ENCODE results near the gene CREBL2.

The CREBL2 gene

DNA sequence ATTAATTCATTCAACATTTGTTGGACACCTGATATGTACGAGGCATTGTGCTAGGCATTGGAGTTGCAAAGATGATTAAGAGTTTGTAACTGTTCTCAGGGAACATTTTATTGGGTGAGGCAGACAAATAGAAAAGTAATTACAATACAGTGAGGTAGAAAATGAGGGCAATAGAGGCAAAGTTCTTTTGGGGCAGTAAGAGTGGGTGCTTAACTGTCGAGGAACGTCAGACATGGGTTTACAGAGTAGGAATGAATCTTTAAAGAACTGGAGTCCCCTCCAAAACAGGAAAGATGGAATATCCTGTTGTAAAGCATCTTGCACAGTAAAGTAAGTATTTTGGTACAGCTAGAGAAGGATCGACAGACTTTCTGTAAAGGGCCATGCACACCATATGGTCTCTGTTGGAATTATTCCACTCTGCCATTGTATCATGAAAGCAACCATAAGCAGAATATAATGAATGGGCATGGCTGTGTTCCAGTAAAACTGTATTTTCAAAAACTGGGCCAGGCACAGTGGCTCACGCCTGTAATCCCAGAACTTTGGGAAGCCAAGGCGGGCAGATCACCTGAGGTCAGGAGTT is 9.1 kb downstream of the CREBL2 start:
- no peaks in the 10 kb centered on the region for H3K79me2 ChIP-seq (ENCODE audit: insufficient read depth, low read length)
- H3K27me3 ChIP-seq (ENCODE audit: insufficient read depth, low read length), result no peaks in the 10 kb centered on the region
- H3F3A ChIP-seq (ENCODE audit: insufficient read depth, low read length), result no peaks in the 10 kb centered on the region
- H2AFZ ChIP-seq (ENCODE audit: low read length), result no peak overlapping the region
- no peaks in the 10 kb centered on the region for H3K9me2 ChIP-seq (ENCODE audit: low read depth, low read length)
- H3K9me3 ChIP-seq (ENCODE audit: low read length), result no peaks in the 10 kb centered on the region
- H3K9ac ChIP-seq (ENCODE audit: low read length), result no peak overlapping the region
- no peak overlapping the region for H3K27ac ChIP-seq (ENCODE audit: low read depth, low read length, poor library complexity, severe bottlenecking)
- H3K4me2 ChIP-seq (ENCODE audit: low read length), result no peak overlapping the region
- TF ChIP-seq, protein P1, sequence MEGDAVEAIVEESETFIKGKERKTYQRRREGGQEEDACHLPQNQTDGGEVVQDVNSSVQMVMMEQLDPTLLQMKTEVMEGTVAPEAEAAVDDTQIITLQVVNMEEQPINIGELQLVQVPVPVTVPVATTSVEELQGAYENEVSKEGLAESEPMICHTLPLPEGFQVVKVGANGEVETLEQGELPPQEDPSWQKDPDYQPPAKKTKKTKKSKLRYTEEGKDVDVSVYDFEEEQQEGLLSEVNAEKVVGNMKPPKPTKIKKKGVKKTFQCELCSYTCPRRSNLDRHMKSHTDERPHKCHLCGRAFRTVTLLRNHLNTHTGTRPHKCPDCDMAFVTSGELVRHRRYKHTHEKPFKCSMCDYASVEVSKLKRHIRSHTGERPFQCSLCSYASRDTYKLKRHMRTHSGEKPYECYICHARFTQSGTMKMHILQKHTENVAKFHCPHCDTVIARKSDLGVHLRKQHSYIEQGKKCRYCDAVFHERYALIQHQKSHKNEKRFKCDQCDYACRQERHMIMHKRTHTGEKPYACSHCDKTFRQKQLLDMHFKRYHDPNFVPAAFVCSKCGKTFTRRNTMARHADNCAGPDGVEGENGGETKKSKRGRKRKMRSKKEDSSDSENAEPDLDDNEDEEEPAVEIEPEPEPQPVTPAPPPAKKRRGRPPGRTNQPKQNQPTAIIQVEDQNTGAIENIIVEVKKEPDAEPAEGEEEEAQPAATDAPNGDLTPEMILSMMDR (IDR thresholded peaks at IDR 0.05; ENCODE audit: low read length), result no peak
- TF ChIP-seq EZH2 (IDR thresholded peaks at IDR 0.05; ENCODE audit: borderline replicate concordance, low read length), result no peak
- H3K36me3 ChIP-seq (ENCODE audit: insufficient read depth, low read length), result no peaks in the 10 kb centered on the region
- peaks cover 13% of the 10 kb centered on the region for H3K4me1 ChIP-seq (ENCODE audit: insufficient read depth, low read length, severe bottlenecking)
- no peak overlapping the region for H3K4me3 ChIP-seq (ENCODE audit: low read depth, low read length, poor library complexity, severe bottlenecking)
- no peaks in the 10 kb centered on the region for H4K20me1 ChIP-seq (ENCODE audit: insufficient read depth, low read length)

DNA sequence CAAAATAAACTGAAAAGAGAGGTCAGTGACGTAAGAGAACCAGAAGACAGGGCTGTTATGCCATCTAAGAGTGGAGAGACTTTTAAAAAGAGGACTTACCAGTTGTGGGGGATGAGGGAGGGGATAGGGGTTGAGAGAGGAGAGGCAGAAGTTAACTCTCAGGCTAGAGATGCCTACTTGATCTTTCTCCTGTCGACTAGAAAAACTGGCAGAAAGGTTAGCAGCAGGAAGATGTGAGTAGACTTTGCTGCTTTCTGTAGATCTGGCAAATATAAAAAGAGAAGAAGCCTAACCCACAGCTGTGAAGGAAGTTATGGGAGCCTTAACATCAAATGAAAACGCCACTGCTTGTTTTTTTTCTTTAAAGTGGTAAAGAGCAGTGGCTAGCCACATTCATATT is 10.7 kb downstream of the CREBL2 start:
- peak overlapping the region; percentile 23 for H3K27ac ChIP-seq (ENCODE audit: low read depth, low read length, poor library complexity, severe bottlenecking)
- no peaks in the 10 kb centered on the region for H3K27me3 ChIP-seq (ENCODE audit: insufficient read depth, low read length)
- no peaks in the 10 kb centered on the region for H3K9me3 ChIP-seq (ENCODE audit: low read length)
- H2AFZ ChIP-seq (ENCODE audit: low read length), result no peak overlapping the region
- no peak overlapping the region for H3K4me3 ChIP-seq (ENCODE audit: low read depth, low read length, poor library complexity, severe bottlenecking)
- TF ChIP-seq EZH2 (IDR thresholded peaks at IDR 0.05; ENCODE audit: borderline replicate concordance, low read length), result no peak
- TF ChIP-seq, protein P1 (IDR thresholded peaks at IDR 0.05; ENCODE audit: low read length), result no peak
- H3K9me2 ChIP-seq (ENCODE audit: low read depth, low read length), result no peaks in the 10 kb centered on the region
- H3K9ac ChIP-seq (ENCODE audit: low read length), result no peak overlapping the region
- no peaks in the 10 kb centered on the region for H4K20me1 ChIP-seq (ENCODE audit: insufficient read depth, low read length)
- H3K36me3 ChIP-seq (ENCODE audit: insufficient read depth, low read length), result no peaks in the 10 kb centered on the region
- H3K79me2 ChIP-seq (ENCODE audit: insufficient read depth, low read length), result no peaks in the 10 kb centered on the region
- no peak overlapping the region; the same call in 1 of the 2 replicates for H3K4me2 ChIP-seq (ENCODE audit: low read length)
- H3F3A ChIP-seq (ENCODE audit: insufficient read depth, low read length), result no peaks in the 10 kb centered on the region
- H3K4me1 ChIP-seq (ENCODE audit: insufficient read depth, low read length, severe bottlenecking), result peaks cover 13% of the 10 kb centered on the region

DNA sequence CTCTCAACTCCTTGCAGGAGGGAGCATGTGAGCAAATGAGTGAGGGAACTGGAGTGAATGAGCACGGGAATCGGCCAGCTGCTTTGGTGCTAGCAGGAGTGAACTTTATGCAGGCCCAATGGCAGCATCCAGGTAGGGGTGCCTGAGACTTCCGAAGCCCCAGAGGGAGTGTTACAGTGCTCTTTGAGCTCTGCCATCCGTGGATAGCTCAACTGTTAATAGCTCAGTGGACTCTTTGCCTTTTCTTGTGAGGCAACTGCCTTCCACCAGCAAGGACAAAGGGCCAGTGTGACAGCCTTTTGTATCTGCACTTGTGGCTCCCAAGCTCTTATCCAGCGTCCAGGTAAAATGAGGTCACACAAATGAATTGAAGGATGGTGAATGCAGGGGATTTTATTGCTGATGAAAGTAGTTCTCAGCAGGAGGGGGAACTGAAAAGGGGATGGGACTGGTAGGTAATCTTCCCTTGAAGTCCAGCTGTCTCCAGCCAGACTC is 12.9 kb downstream of the CREBL2 start:
- no peaks in the 10 kb centered on the region for H3K9me2 ChIP-seq (ENCODE audit: low read depth, low read length)
- H3K36me3 ChIP-seq (ENCODE audit: insufficient read depth, low read length), result no peaks in the 10 kb centered on the region
- no peak overlapping the region for H3K9ac ChIP-seq (ENCODE audit: low read length)
- peaks cover 13% of the 10 kb centered on the region for H3K4me1 ChIP-seq (ENCODE audit: insufficient read depth, low read length, severe bottlenecking)
- no peaks in the 10 kb centered on the region for H3K27me3 ChIP-seq (ENCODE audit: insufficient read depth, low read length)
- H3K9me3 ChIP-seq (ENCODE audit: low read length), result no peaks in the 10 kb centered on the region
- no peak overlapping the region for H2AFZ ChIP-seq (ENCODE audit: low read length)
- no peak overlapping the region for H3K4me2 ChIP-seq (ENCODE audit: low read length)
- TF ChIP-seq EZH2 (IDR thresholded peaks at IDR 0.05; ENCODE audit: borderline replicate concordance, low read length), result no peak
- TF ChIP-seq, protein P1 (IDR thresholded peaks at IDR 0.05; ENCODE audit: low read length), result no peak
- no peaks in the 10 kb centered on the region for H4K20me1 ChIP-seq (ENCODE audit: insufficient read depth, low read length)
- H3F3A ChIP-seq (ENCODE audit: insufficient read depth, low read length), result no peaks in the 10 kb centered on the region
- no peak overlapping the region for H3K27ac ChIP-seq (ENCODE audit: low read depth, low read length, poor library complexity, severe bottlenecking)
- no peak overlapping the region for H3K4me3 ChIP-seq (ENCODE audit: low read depth, low read length, poor library complexity, severe bottlenecking)
- H3K79me2 ChIP-seq (ENCODE audit: insufficient read depth, low read length), result no peaks in the 10 kb centered on the region

All from OCI-LY1 (cell line).